ENCODE data around the gene SNCAIP. TPM values are rescaled to one million over a fixed set of nuclear protein-coding genes. Genes with fewer than 3 reads are reported as not detected.

Gene SNCAIP
- total RNA-seq, 1 experiment from 2014 or later: 3.0 TPM

GRCh38 chr5:122404018-122404417, 92.0 kb downstream of the SNCAIP start:
- Histone ChIP-seq H2BK20ac (ENCODE audit: low read depth, low read length, poor library complexity, severe bottlenecking) (no peak overlapping the region), H2AFZ (ENCODE audit: low read length) (no peak overlapping the region), H3K27me3 (ENCODE audit: insufficient read depth, low read length) (no peaks in the 10 kb centered on the region), H2BK15ac (ENCODE audit: low read depth, low read length) (no peak overlapping the region), H3K4me1 (ENCODE audit: insufficient read depth, low read length) (0 out of 2 replicates have a peak, but pooled peaks cover 3% of the 10 kb centered on the region), H4K20me1 (ENCODE audit: control insufficient read depth, insufficient read depth, insufficient read length) (no peaks in the 10 kb centered on the region), H3K9me3 (ENCODE audit: control insufficient read depth, low read depth, low read length) (no peaks in the 10 kb centered on the region), H2BK120ac (ENCODE audit: low read depth, low read length, poor library complexity, severe bottlenecking) (no peak overlapping the region), H3K18ac (ENCODE audit: insufficient read length, low read depth, low read length) (no peak overlapping the region), H2BK5ac (ENCODE audit: insufficient read length, low read length) (no peak overlapping the region), H3K27ac (ENCODE audit: insufficient read length, low read depth, low read length) (no peak overlapping the region), H2BK12ac (ENCODE audit: insufficient read length, low read depth, low read length) (no peak overlapping the region), H2AK5ac (ENCODE audit: insufficient read length, low read length) (no peak overlapping the region), H3K23me2 (ENCODE audit: insufficient read length, low read depth, low read length, poor library complexity, severe bottlenecking) (no peaks in the 10 kb centered on the region), H3K4me2 (ENCODE audit: insufficient read depth, insufficient read length, low read length) (no peak overlapping the region), H3K79me2 (ENCODE audit: insufficient read depth, low read length) (no peaks in the 10 kb centered on the region), H4K5ac (ENCODE audit: insufficient read length, low read depth, low read length) (no peak overlapping the region), H3K79me1 (ENCODE audit: insufficient read depth, low read depth, low read length, poor library complexity, severe bottlenecking) (no peaks in the 10 kb centered on the region), H3K14ac (ENCODE audit: insufficient read depth, low read length) (no peak overlapping the region), H3K4ac (ENCODE audit: low read depth, low read length) (no peak overlapping the region), H3K9ac (ENCODE audit: extremely low read depth, insufficient read length, low read length) (no peak overlapping the region), H3K23ac (ENCODE audit: insufficient read length, low read depth, low read length) (no peak overlapping the region), H3K56ac (ENCODE audit: insufficient read length, low read depth, low read length) (no peak overlapping the region), H4K8ac (replicated peaks; ENCODE audit: insufficient read length, low read depth, low read length) (no peak overlapping the region), H4K91ac (ENCODE audit: insufficient read length, low read depth, low read length) (no peak overlapping the region), H3T11ph (ENCODE audit: low read length) (no peak overlapping the region)
- Mint-ChIP-seq H3K4me3 (no peak overlapping the region), H3K27ac (no peak overlapping the region; a peak in 2 of 7 replicates), H3K4me1 (peaks cover 9 to 11% of the 10 kb centered on the region in 2 experiments), H3K27me3 (ENCODE audit: low read depth) (no peaks in the 10 kb centered on the region), H3K36me3 (ENCODE audit: insufficient read depth in 1 of 3, low read depth in 3 of 3) (no peaks in the 10 kb centered on the region), H3K9me3 (no peaks in the 10 kb centered on the region)
- DNase-seq: no peak
- TF ChIP-seq, protein P1, sequence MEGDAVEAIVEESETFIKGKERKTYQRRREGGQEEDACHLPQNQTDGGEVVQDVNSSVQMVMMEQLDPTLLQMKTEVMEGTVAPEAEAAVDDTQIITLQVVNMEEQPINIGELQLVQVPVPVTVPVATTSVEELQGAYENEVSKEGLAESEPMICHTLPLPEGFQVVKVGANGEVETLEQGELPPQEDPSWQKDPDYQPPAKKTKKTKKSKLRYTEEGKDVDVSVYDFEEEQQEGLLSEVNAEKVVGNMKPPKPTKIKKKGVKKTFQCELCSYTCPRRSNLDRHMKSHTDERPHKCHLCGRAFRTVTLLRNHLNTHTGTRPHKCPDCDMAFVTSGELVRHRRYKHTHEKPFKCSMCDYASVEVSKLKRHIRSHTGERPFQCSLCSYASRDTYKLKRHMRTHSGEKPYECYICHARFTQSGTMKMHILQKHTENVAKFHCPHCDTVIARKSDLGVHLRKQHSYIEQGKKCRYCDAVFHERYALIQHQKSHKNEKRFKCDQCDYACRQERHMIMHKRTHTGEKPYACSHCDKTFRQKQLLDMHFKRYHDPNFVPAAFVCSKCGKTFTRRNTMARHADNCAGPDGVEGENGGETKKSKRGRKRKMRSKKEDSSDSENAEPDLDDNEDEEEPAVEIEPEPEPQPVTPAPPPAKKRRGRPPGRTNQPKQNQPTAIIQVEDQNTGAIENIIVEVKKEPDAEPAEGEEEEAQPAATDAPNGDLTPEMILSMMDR (conservative IDR thresholded peaks at IDR 0.05): no peak
- no CpG with 5 or more reads among the region's 5 CpGs for WGBS (ENCODE audit: extremely low coverage, insufficient read length, low lambda C conversion rate)
